SK-N-SH (cell line): ENCODE data around the gene CELSR2. TPM values are rescaled to one million over a fixed set of nuclear protein-coding genes. Genes with fewer than 3 reads are reported as not detected.

Source experiments
- CTCF ChIA-PET: fragments of 300-600, 350-600 bp; formaldehyde crosslinking; extraction: SDS; loops from one replicate; lab custom pipeline; 2021; lab: Yijun Ruan, JAX
- POLR2A ChIA-PET: fragments of 350-600 bp; sonication (Branson Sonifier 250); formaldehyde crosslinking; extraction: SDS; loops from one replicate; lab custom pipeline; 2020; ENCODE audit warnings: antibody characterized with exemption, inconsistent platforms; lab: Yijun Ruan, JAX
- DNase-seq: peaks from one replicate; pipeline ENCODE4 v3.0.0; 2012
- H2AFZ ChIP-seq: fragments of 200-600 bp; sonication (generic); 2 replicates; pipeline ENCODE4 v1.8.1; 2016; ENCODE audit warnings: antibody characterized with exemption, mild to moderate bottlenecking, low read depth
- H3F3A ChIP-seq: fragments of 200-600 bp; sonication (generic); replicated peaks from 2 replicates; pipeline ENCODE3; 2016; ENCODE audit warnings: antibody characterized with exemption, mild to moderate bottlenecking; ENCODE audit not compliant: insufficient read depth
- H3K27ac ChIP-seq, 2 experiments: fragments of 200-500 bp in 1 of 2; fragments of 200-600 bp in 1 of 2; sonication (Bioruptor generic) in 1 of 2; sonication (generic), shearing (Covaris generic) in 1 of 2; 2 replicates each; pipeline versions ENCODE4 v1.5.1 to v1.6.1; 2014 to 2016; ENCODE audit warnings: low read depth in 2 of 2, inconsistent platforms in 1 of 2, low read length in 1 of 2, mild to moderate bottlenecking in 1 of 2, mixed read lengths in 1 of 2
- H3K27me3 ChIP-seq: fragments of 200-600 bp; sonication (generic), shearing (Covaris generic); 2 replicates; pipeline ENCODE4 v1.6.1; 2016; ENCODE audit warnings: mixed run types; ENCODE audit not compliant: insufficient read depth
- H3K36me3 ChIP-seq, 2 experiments: fragments of 200-500 bp in 1 of 2; fragments of 200-600 bp in 1 of 2; sonication (Bioruptor generic) in 1 of 2; sonication (generic) in 1 of 2; replicated peaks in 1 of 2; 2 replicates each; pipeline versions ENCODE3 to v1.5.1; 2014 to 2016; ENCODE audit warnings: low read length in 1 of 2, mild to moderate bottlenecking in 1 of 2; ENCODE audit not compliant: insufficient read depth in 2 of 2, control insufficient read depth in 1 of 2
- H3K4me1 ChIP-seq, 2 experiments: fragments of 200-500 bp in 1 of 2; fragments of 200-600 bp in 1 of 2; sonication (Bioruptor generic) in 1 of 2; sonication (generic), shearing (Covaris generic) in 1 of 2; 2 replicates each; pipeline versions ENCODE4 v1.5.1 to v1.6.1; 2014 to 2016; ENCODE audit warnings: low read depth in 1 of 2, low read length in 1 of 2, mixed run types in 1 of 2; ENCODE audit not compliant: insufficient read depth in 2 of 2, control insufficient read depth in 1 of 2
- H3K4me2 ChIP-seq: fragments of 200-600 bp; sonication (generic), shearing (Covaris generic); 2 replicates; pipeline ENCODE4 v1.6.1; 2017; ENCODE audit warnings: mixed run types
- H3K4me3 ChIP-seq, 2 experiments: fragments of 200-500 bp in 1 of 2; fragments of 200-600 bp in 1 of 2; sonication (Bioruptor generic) in 1 of 2; sonication (generic), shearing (Covaris generic) in 1 of 2; 2 replicates each; pipeline versions ENCODE4 v1.5.1 to v1.8.1; 2014 to 2016; ENCODE audit warnings: low read depth in 2 of 2, inconsistent platforms in 1 of 2, low read length in 1 of 2, mild to moderate bottlenecking in 1 of 2, mixed read lengths in 1 of 2, moderate library complexity in 1 of 2
- H3K79me2 ChIP-seq: fragments of 200-600 bp; sonication (generic); 2 replicates; pipeline ENCODE4 v1.8.1; 2017; ENCODE audit warnings: mild to moderate bottlenecking; ENCODE audit not compliant: insufficient read depth
- H3K9ac ChIP-seq: fragments of 200-600 bp; sonication (generic); 2 replicates; pipeline ENCODE4 v1.6.1; 2017; ENCODE audit warnings: mixed run types
- H3K9me2 ChIP-seq: fragments of 200-600 bp; sonication (generic); 2 replicates; pipeline ENCODE4 v1.6.1; 2017; ENCODE audit warnings: mixed run types
- H3K9me3 ChIP-seq: fragments of 200-600 bp; sonication (generic); 2 replicates; pipeline ENCODE4 v1.6.1; 2017; ENCODE audit warnings: mixed run types, mild to moderate bottlenecking, moderate library complexity
- H4K20me1 ChIP-seq: fragments of 200-600 bp; sonication (generic); 2 replicates; pipeline ENCODE4 v1.6.1; 2017; ENCODE audit warnings: mild to moderate bottlenecking, mixed run types; ENCODE audit not compliant: insufficient read depth
- CHD2 ChIP-seq: fragments of 150-350 bp; IDR thresholded peaks from 2 replicates; pipeline ENCODE4 v1.6.1; 2018; ENCODE audit warnings: low read length; ENCODE audit not compliant: partially characterized antibody
- FOSL2 ChIP-seq: IDR thresholded peaks from 2 replicates; pipeline ENCODE4 v1.4.0; 2012; ENCODE audit warnings: low read depth, mild to moderate bottlenecking, moderate library complexity, borderline replicate concordance
- FOXJ3 ChIP-seq: sonication (generic); formaldehyde crosslinking; IDR thresholded peaks from 2 replicates; pipeline ENCODE4 v1.5.1; 2020; ENCODE audit warnings: mild to moderate bottlenecking, missing genetic modification reagents
- FOXM1 ChIP-seq: IDR thresholded peaks from 2 replicates; pipeline ENCODE4 v1.4.0; 2012; ENCODE audit warnings: low read depth, mild to moderate bottlenecking
- GATA2 ChIP-seq: sonication (generic); formaldehyde crosslinking; IDR thresholded peaks from 2 replicates; pipeline ENCODE4 v1.5.0; 2020; ENCODE audit warnings: mild to moderate bottlenecking, missing genetic modification reagents
- JUND ChIP-seq: IDR thresholded peaks from 2 replicates; pipeline ENCODE4 v1.4.0; 2012
- MAX ChIP-seq: IDR thresholded peaks from 2 replicates; pipeline ENCODE4 v1.4.0; 2012; ENCODE audit warnings: low read depth
- MEF2A ChIP-seq: IDR thresholded peaks from 2 replicates; pipeline ENCODE4 v1.4.0; 2012; ENCODE audit warnings: low read depth, borderline replicate concordance
- MXI1 ChIP-seq: IDR thresholded peaks from 2 replicates; pipeline ENCODE4 v1.6.1; 2012; ENCODE audit warnings: mild to moderate bottlenecking, low read depth, low read length, improper control_type of control experiment
- NFIC ChIP-seq: IDR thresholded peaks from 2 replicates; pipeline ENCODE4 v1.4.0; 2012; ENCODE audit warnings: borderline replicate concordance
- NRF1 ChIP-seq: IDR thresholded peaks from 2 replicates; pipeline ENCODE4 v1.6.1; 2012; ENCODE audit warnings: low read depth, mild to moderate bottlenecking, low read length
- RAD21 ChIP-seq: IDR thresholded peaks from 2 replicates; pipeline ENCODE4 v1.6.1; 2012; ENCODE audit warnings: mild to moderate bottlenecking, low read length
- REST ChIP-seq: IDR thresholded peaks from 2 replicates; pipeline ENCODE4 v1.6.1; 2012; ENCODE audit warnings: mild to moderate bottlenecking, low read depth, low read length, moderate library complexity
- RFX5 ChIP-seq: IDR thresholded peaks from 2 replicates; pipeline ENCODE4 v1.6.1; 2012; ENCODE audit warnings: mild to moderate bottlenecking, improper control_type of control experiment, low read length
- SIN3A ChIP-seq: IDR thresholded peaks from 2 replicates; pipeline ENCODE4 v1.6.1; 2012; ENCODE audit warnings: low read depth, mild to moderate bottlenecking, low read length, moderate library complexity, borderline replicate concordance
- TAF1 ChIP-seq: IDR thresholded peaks from 2 replicates; pipeline ENCODE4 v1.6.1; 2012; ENCODE audit warnings: low read depth, mild to moderate bottlenecking, low read length, moderate library complexity, borderline replicate concordance
- TCF12 ChIP-seq: IDR thresholded peaks from 2 replicates; pipeline ENCODE4 v1.4.0; 2012
- TEAD4 ChIP-seq: IDR thresholded peaks from 2 replicates; pipeline ENCODE4 v1.4.0; 2012; ENCODE audit warnings: mild to moderate bottlenecking, borderline replicate concordance; ENCODE audit not compliant: insufficient read depth
- USF1 ChIP-seq: IDR thresholded peaks from 2 replicates; pipeline ENCODE4 v1.4.0; 2012; ENCODE audit warnings: low read depth, borderline replicate concordance
- WGBS: methylation state at CpG from one replicate; pipeline ENCODE4 v1.1.6; 2017; ENCODE audit warnings: low lambda C conversion rate; 5-methylcytosine and 5-hydroxymethylcytosine counted together
- polyA plus RNA-seq, 3 experiments: library from polyadenylated mRNA; depleted of rRNA; stranded (reverse); fragments of >200 nt; gene quantifications; 2 replicates each; pipeline ENCODE4 v1.2.3, GENCODE V29; 2012
- TF ChIP-seq, protein P1 (sequence below): fragments of 150-350 bp; IDR thresholded peaks from 2 replicates; pipeline ENCODE4 v1.6.1; 2017; ENCODE audit warnings: antibody characterized with exemption, low read length, low read depth, borderline replicate concordance
- TF ChIP-seq, protein P2 (sequence below): IDR thresholded peaks from 2 replicates; pipeline ENCODE4; 2012

Gene CELSR2
- polyA plus RNA-seq, 1 of the 3 experiments (the other 2 are of a cell fraction), result 3.5 TPM

DNA sequence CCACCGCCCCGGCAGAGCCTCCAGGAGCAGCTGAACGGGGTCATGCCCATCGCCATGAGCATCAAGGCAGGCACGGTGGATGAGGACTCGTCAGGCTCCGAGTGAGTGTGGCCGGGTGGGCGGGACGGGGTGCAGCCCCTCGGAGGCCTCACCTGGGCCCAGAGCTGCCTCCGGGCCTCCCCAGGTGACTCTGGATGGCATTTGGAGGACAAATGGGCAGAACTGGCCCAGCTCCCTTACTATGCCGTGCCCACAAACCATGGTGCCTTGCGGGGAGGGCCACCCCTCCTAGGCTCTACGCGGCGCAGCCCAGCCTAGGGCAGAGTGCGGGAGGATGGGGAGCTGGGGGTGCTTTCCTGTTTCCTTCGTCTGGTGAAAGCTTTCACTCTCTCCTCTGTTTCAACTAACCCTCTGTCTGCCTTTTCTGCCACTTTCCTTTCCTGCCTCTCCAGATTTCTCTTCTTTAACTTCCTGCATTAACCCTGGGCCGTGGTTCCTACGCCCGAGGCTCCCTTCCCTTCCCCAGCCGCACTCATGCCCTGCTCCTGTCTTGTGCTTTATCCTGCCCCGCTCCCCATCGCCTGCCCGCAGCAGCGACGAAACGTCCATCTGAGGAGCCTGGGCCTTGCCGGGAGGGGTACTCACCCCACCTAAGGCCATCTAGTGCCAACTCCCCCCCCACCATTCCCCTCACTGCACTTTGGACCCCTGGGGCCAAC lies 24.4 kb downstream of the CELSR2 start (continued):
- no peak for TF ChIP-seq NRF1
- no peak for TF ChIP-seq USF1
- no peak for TF ChIP-seq MXI1
- TF ChIP-seq TAF1, result no peak
- no peak for TF ChIP-seq RFX5
- TF ChIP-seq GATA2 (CRISPR knock-in tag), result no peak
- no peak for TF ChIP-seq RAD21
- no peak for TF ChIP-seq CHD2
- TF ChIP-seq JUND, result no peak
- no peak for TF ChIP-seq FOSL2

GRCh38 chr1:109274533-109275476 lies 25.5 kb downstream of the CELSR2 start:
- WGBS, result 56% methylated on average over 15 of the region's 24 CpGs
- ChIA-PET CTCF (interaction anchor here (0.7 to 1.0 kb wide), 2 partner anchors 11 to 257 kb away, joined by 3 to 5 read pairs; no protein-coding TSS in a partner anchor), POLR2A (no interaction called here)
- H3K9me2 ChIP-seq, result no peaks in the 10 kb centered on the region
- H3K9ac ChIP-seq, result no peak overlapping the region; the same call in 1 of the 2 replicates
- no peaks in the 10 kb centered on the region for H3K27me3 ChIP-seq
- H3F3A ChIP-seq, result peaks cover 16% of the 10 kb centered on the region
- no peak overlapping the region for H3K4me3 ChIP-seq
- H3K9me3 ChIP-seq, result no peaks in the 10 kb centered on the region
- peaks cover 15 to 25% of the 10 kb centered on the region in 2 experiments for H3K4me1 ChIP-seq
- no peak overlapping the region for H2AFZ ChIP-seq
- H4K20me1 ChIP-seq, result no peaks in the 10 kb centered on the region
- peak overlapping the region; percentile 12 for H3K4me2 ChIP-seq
- H3K36me3 ChIP-seq, result no peaks in the 10 kb centered on the region
- peak overlapping the region in 1 of 2 experiments; percentile 83; a peak in 2 of 4 replicates for H3K27ac ChIP-seq
- DNase-seq, result peak; percentile 65
- no peaks in the 10 kb centered on the region for H3K79me2 ChIP-seq
- TF ChIP-seq REST (no peak), NRF1 (no peak), MEF2A (no peak), TAF1 (no peak), SIN3A (no peak), TEAD4 (no peak), JUND (peak; percentile 40; the same call in 1 of the 2 replicates), FOXJ3 (CRISPR knock-in tag) (peak; percentile 40; the same call in 1 of the 2 replicates), FOSL2 (peak; percentile 70), FOXM1 (no peak), USF1 (no peak), CHD2 (no peak), NFIC (no peak), MAX (0 out of 2 replicates have a peak, but pooled peaks have one; percentile 50), TCF12 (peak; percentile 74)
- TF ChIP-seq, protein P1, sequence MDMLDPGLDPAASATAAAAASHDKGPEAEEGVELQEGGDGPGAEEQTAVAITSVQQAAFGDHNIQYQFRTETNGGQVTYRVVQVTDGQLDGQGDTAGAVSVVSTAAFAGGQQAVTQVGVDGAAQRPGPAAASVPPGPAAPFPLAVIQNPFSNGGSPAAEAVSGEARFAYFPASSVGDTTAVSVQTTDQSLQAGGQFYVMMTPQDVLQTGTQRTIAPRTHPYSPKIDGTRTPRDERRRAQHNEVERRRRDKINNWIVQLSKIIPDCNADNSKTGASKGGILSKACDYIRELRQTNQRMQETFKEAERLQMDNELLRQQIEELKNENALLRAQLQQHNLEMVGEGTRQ, result no peak
- TF ChIP-seq, protein P2, sequence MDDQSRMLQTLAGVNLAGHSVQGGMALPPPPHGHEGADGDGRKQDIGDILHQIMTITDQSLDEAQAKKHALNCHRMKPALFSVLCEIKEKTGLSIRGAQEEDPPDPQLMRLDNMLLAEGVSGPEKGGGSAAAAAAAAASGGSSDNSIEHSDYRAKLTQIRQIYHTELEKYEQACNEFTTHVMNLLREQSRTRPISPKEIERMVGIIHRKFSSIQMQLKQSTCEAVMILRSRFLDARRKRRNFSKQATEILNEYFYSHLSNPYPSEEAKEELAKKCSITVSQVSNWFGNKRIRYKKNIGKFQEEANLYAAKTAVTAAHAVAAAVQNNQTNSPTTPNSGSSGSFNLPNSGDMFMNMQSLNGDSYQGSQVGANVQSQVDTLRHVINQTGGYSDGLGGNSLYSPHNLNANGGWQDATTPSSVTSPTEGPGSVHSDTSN, result no peak
